ENCODE results near the gene RASGRP4.

The RASGRP4 gene

GRCh38 chr19:38444026-38444425 is 18.0 kb upstream of the RASGRP4 start:
- DNase-seq = no peak

- DNase-seq = no peak
Measured at GRCh38 chr19:38443458-38443999, 17.5 kb upstream of the RASGRP4 start.

- DNase-seq = no peak
Measured at GRCh38 chr19:38442736-38443135, 16.7 kb upstream of the RASGRP4 start.

- no peak for DNase-seq
Measured at GRCh38 chr19:38441657-38442348, 15.8 kb upstream of the RASGRP4 start.

GRCh38 chr19:38440592-38440991 is 14.6 kb upstream of the RASGRP4 start:
- no peak for DNase-seq

GRCh38 chr19:38437917-38438316 is 11.9 kb upstream of the RASGRP4 start:
- DNase-seq = no peak

GRCh38 chr19:38437295-38437694 is 11.3 kb upstream of the RASGRP4 start:
- DNase-seq = no peak

- no peak for DNase-seq
Measured at GRCh38 chr19:38434549-38435051, 8.6 kb upstream of the RASGRP4 start.

GRCh38 chr19:38433268-38433733 is 7.3 kb upstream of the RASGRP4 start, which contains the start of gene RYR1:
RYR1 (plus strand) TSS chr19:38433691; CDS start chr19:38433830, 139 bp downstream.
- peak; percentile 38 to 55 for DNase-seq

- no peak for DNase-seq
Measured at GRCh38 chr19:38430931-38431330, 4.9 kb upstream of the RASGRP4 start.

GRCh38 chr19:38429811-38430156 is 3.8 kb upstream of the RASGRP4 start:
- no peak for DNase-seq

GRCh38 chr19:38429055-38429810 is 3.2 kb upstream of the RASGRP4 start:
- no peak for DNase-seq

GRCh38 chr19:38427035-38427677 is 1.1 kb upstream of the RASGRP4 start:
- peak; percentile 24 to 42 for DNase-seq

- no peak for DNase-seq
Measured at GRCh38 chr19:38425222-38425809, 703 bp downstream of the RASGRP4 start.

- no peak for DNase-seq
Measured at GRCh38 chr19:38424272-38424671, 1.7 kb downstream of the RASGRP4 start.

GRCh38 chr19:38422438-38422837 is 3.6 kb downstream of the RASGRP4 start:
- DNase-seq = no peak

GRCh38 chr19:38421856-38422255 is 4.2 kb downstream of the RASGRP4 start:
- no peak for DNase-seq

- no peak for DNase-seq
Measured at GRCh38 chr19:38420935-38421334, 5.1 kb downstream of the RASGRP4 start.

- peak; percentile 68 to 79 for DNase-seq
Measured at GRCh38 chr19:38417544-38418506, 8.2 kb downstream of the RASGRP4 start.

- no peak for DNase-seq
Measured at GRCh38 chr19:38417146-38417543, 8.9 kb downstream of the RASGRP4 start.

GRCh38 chr19:38413416-38413815 is 12.6 kb downstream of the RASGRP4 start:
- no peak for DNase-seq

- no peak for DNase-seq
Measured at GRCh38 chr19:38412961-38413360, 13.1 kb downstream of the RASGRP4 start.

Measured in CD4-positive, alpha-beta T cell treated with Interleukin-1 beta for 1 hour (primary cell).